HUES64 (cell line): ENCODE data around the gene PEX11G.
"Not testable (repeated sequence)": the region's sequence is repeated elsewhere in the genome, so short reads cannot be mapped to it uniquely, and the experiment has no call there.

Source experiments
- H3K27ac ChIP-seq: 2 replicates; pipeline ENCODE4 v1.7.0; 2013; ENCODE audit warnings: low read depth, low read length, inconsistent platforms
- H3K27me3 ChIP-seq: 2 replicates; pipeline ENCODE4 v1.6.1; 2013; ENCODE audit warnings: mild to moderate bottlenecking, low read length; ENCODE audit not compliant: insufficient read depth
- H3K36me3 ChIP-seq: 2 replicates; pipeline ENCODE4 v1.6.1; 2013; ENCODE audit warnings: mild to moderate bottlenecking, low read length; ENCODE audit not compliant: insufficient read depth
- H3K4me1 ChIP-seq: 2 replicates; pipeline ENCODE4 v1.6.1; 2013; ENCODE audit warnings: mild to moderate bottlenecking, low read length, moderate library complexity; ENCODE audit not compliant: insufficient read depth
- H3K4me3 ChIP-seq: 2 replicates; pipeline ENCODE4 v1.5.1; 2013; ENCODE audit warnings: mild to moderate bottlenecking, low read length, moderate library complexity
- H3K9ac ChIP-seq: 2 replicates; pipeline ENCODE4 v1.6.1; 2013; ENCODE audit warnings: mild to moderate bottlenecking, low read depth, low read length
- H3K9me3 ChIP-seq: 2 replicates; pipeline ENCODE4 v1.6.1; 2013; ENCODE audit warnings: low read depth, low read length; ENCODE audit not compliant: insufficient read depth
- WGBS: fragments of 150-250, 120-280 bp; methylation state at CpG from one replicate; pipeline ENCODE4 v1.1.7; 2013; ENCODE audit warnings: missing lambda C conversion rate; 5-methylcytosine and 5-hydroxymethylcytosine counted together

PEX11G gene

GRCh38 chr19:7456964-7457541 is 31.8 kb downstream of the PEX11G start:
- H3K9ac ChIP-seq, result no peak overlapping the region
- peaks cover 14% of the 10 kb centered on the region for H3K9me3 ChIP-seq
- no peak overlapping the region for H3K27ac ChIP-seq
- H3K4me3 ChIP-seq, result no peak overlapping the region
- no peaks in the 10 kb centered on the region for H3K4me1 ChIP-seq
- WGBS, result 94% methylated on average over 9 of the region's 11 CpGs
- H3K36me3 ChIP-seq, result peaks cover 57% of the 10 kb centered on the region
- H3K27me3 ChIP-seq, result no peaks in the 10 kb centered on the region

- H3K9ac ChIP-seq, result no peak overlapping the region
- H3K4me1 ChIP-seq, result no peaks in the 10 kb centered on the region
- H3K27ac ChIP-seq, result no peak overlapping the region
- H3K27me3 ChIP-seq, result no peaks in the 10 kb centered on the region
- H3K9me3 ChIP-seq, result peaks cover 17% of the 10 kb centered on the region
- H3K36me3 ChIP-seq, result peaks cover 65% of the 10 kb centered on the region
- H3K4me3 ChIP-seq, result no peak overlapping the region
- WGBS, result 92% methylated on average over 14 of the region's 14 CpGs
These were observed 33.1 kb downstream of the PEX11G start for GRCh38 chr19:7455600-7456296.

- Histone ChIP-seq H3K9ac (no peak overlapping the region), H3K4me3 (no peak overlapping the region), H3K4me1 (no peaks in the 10 kb centered on the region), H3K27ac (no peak overlapping the region), H3K9me3 (peaks cover 24% of the 10 kb centered on the region), H3K27me3 (no peaks in the 10 kb centered on the region), H3K36me3 (peaks cover 68% of the 10 kb centered on the region)
- 95% methylated on average over 8 of the region's 8 CpGs for WGBS
These were observed 33.8 kb downstream of the PEX11G start for GRCh38 chr19:7454998-7455397.

DNA sequence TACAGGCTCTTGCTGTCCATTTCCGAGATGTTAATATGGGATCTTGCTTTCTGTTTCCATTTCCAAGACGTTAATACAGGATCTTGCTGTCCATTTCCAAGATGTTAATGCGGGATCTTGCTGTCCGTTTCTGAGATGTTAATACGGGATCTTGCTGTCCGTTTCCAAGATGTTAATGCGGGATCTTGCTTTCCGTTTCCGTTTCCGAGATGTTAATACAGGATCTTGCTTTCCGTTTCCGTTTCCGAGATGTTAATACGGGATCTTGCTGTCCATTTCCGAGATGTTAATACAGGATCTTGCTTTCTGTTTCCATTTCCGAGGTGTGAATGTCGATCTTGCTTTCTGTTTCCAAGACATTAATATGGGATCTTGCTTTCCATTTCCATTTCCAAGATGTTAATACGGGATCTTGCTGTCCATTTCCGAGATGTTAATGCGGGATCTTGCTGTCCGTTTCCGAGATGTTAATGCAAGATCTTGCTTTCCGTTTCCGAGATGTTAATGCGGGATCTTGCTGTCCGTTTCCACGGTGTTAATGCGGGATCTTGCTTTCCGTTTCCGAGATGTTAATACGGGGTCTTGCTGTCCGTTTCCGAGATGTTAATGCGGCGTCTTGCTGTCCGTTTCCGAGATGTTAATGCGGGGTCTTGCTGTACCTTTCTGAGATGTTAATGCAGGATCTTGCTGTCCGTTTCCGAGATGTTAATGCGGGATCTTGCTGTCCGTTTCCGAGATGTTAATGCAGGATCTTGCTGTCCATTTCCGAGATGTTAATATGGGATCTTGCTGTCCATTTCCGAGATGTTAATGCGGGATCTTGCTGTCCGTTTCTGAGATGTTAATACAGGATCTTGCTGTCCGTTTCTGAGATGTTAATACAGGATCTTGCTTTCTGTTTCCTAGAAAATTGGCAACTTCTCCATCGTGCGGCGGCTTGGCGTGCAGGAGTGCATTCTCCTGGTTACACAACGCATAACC is 38.3 kb downstream of the PEX11G start:
- no peak overlapping the region for H3K9ac ChIP-seq

DNA sequence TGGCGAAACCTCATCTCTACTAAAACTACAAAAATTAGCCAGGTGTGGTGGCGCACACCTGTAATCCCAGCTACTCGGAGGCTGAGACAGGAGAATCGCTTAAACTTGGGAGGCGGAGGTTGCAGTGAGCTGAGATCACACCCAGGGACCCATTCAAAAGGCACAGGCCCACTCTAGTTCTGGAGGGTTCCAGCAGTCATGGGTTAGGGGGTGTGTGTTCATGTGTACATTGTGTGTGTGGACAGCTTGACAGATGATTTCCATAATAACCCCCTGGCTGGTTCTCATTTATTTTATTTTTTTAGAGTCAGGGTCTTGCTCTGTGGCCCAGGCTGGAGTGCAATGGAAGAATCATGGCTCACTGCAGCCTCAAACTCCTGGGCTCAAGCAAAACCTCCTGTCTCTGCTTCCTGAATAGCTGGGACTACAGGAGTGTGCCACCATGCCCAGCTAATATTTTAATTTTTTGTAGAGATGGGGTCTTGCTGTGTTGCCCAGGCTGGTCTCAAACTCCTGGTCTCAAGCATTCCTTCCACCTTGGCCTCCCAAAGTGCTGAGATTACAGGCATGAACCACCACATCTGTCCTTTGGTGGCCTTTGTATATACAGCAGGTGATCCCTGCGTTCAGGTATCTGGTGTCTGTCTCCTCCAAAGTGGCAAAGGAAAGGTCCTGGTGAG is 39.3 kb downstream of the PEX11G start:
- Histone ChIP-seq H3K9me3 (peaks cover 20% of the 10 kb centered on the region), H3K36me3 (peaks cover 71% of the 10 kb centered on the region)
- WGBS, result 95% methylated on average over 6 of the region's 6 CpGs
- H3K27me3 ChIP-seq, H3K27ac ChIP-seq, H3K4me3 ChIP-seq, H3K4me1 ChIP-seq, H3K9ac ChIP-seq: not testable (repeated sequence)

More for the DNA sequence above, 38.3 kb downstream of the PEX11G start:
- no peaks in the 10 kb centered on the region for H3K27me3 ChIP-seq
- H3K4me1 ChIP-seq, result no peaks in the 10 kb centered on the region
- peaks cover 24% of the 10 kb centered on the region for H3K9me3 ChIP-seq
- H3K4me3 ChIP-seq, result no peak overlapping the region
- 85% methylated on average over 53 of the region's 53 CpGs for WGBS
- H3K27ac ChIP-seq, result no peak overlapping the region
- H3K36me3 ChIP-seq, result peaks cover 69% of the 10 kb centered on the region

DNA sequence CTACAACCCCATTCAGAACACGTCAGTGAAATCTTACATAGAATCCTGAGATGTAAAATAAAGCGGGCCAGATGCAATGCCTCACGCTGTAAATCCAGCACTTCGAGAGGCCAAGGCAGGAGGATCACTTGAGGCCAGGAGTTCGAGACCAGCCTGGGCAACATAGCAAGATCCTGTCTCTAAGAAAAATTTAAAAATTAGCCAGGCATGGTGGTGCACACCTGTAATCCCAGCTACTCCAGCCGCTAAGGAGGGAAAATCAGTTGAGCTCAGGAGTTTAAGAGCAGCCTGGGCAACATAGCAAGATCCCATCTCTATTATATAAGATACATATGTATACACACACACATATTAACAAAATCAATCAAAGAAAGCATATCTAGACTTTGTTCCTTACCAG is 41.2 kb downstream of the PEX11G start:
- WGBS, result 97% methylated on average over 6 of the region's 6 CpGs
- H3K36me3 ChIP-seq, result peaks cover 68% of the 10 kb centered on the region
- no peak overlapping the region for H3K4me3 ChIP-seq
- no peak overlapping the region for H3K9ac ChIP-seq
- H3K27ac ChIP-seq, result no peak overlapping the region
- no peaks in the 10 kb centered on the region for H3K4me1 ChIP-seq
- H3K9me3 ChIP-seq, result peaks cover 10% of the 10 kb centered on the region
- H3K27me3 ChIP-seq, result no peaks in the 10 kb centered on the region

DNA sequence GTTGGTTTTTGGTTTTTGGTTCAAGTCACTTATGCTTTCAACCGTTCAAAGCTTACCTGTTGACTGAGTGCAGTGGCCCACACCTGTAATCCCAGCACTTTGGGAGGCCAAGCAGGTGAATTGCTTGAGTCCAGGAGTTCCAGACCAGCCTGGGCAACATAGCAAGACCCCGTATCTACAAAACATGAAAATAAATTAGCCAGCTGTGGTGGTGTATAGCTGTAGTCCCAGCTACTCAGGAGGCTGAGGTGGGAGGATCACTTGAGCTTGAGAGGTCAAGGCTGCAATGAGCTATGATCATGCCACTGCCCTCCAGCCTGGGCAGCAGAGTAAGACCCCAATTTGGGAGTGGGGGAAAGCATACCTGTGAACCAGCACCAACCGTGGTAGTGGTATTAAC is 43.7 kb downstream of the PEX11G start:
- H3K4me3 ChIP-seq, result no peak overlapping the region
- H3K27me3 ChIP-seq, result no peaks in the 10 kb centered on the region
- no peaks in the 10 kb centered on the region for H3K4me1 ChIP-seq
- no peak overlapping the region for H3K27ac ChIP-seq
- no peak overlapping the region for H3K9ac ChIP-seq
- peaks cover 68% of the 10 kb centered on the region for H3K36me3 ChIP-seq
- WGBS, result 93% methylated on average over 3 of the region's 3 CpGs
- H3K9me3 ChIP-seq, result peaks cover under 1% of the 10 kb centered on the region

DNA sequence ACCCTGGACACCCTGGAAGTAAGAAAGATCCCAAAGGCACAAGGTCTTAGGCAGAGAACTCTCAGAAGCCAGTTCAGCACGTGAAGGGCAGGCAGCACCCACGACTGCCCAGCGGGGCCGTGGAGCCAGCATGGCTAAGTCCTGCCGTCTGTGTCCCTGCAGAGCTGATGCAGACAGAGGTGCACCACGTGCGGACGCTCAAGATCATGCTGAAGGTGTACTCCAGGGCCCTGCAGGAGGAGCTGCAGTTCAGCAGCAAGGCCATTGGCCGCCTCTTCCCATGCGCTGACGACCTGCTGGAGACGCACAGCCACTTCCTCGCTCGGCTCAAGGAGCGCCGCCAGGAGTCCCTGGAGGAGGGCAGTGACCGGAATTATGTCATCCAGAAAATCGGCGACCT is 44.8 kb downstream of the PEX11G start:
- no peak overlapping the region for H3K9ac ChIP-seq
- H3K27ac ChIP-seq, result no peak overlapping the region
- WGBS, result 94% methylated on average over 19 of the region's 19 CpGs
- H3K9me3 ChIP-seq, result no peaks in the 10 kb centered on the region
- no peaks in the 10 kb centered on the region for H3K4me1 ChIP-seq
- H3K36me3 ChIP-seq, result peaks cover 58% of the 10 kb centered on the region
- no peaks in the 10 kb centered on the region for H3K27me3 ChIP-seq
- no peak overlapping the region for H3K4me3 ChIP-seq

GRCh38 chr19:7442423-7442822 is 46.4 kb downstream of the PEX11G start:
- no peaks in the 10 kb centered on the region for H3K9me3 ChIP-seq
- H3K4me3 ChIP-seq, result no peak overlapping the region
- H3K27ac ChIP-seq, result no peak overlapping the region
- H3K36me3 ChIP-seq, result peaks cover 45% of the 10 kb centered on the region
- no peaks in the 10 kb centered on the region for H3K4me1 ChIP-seq
- H3K27me3 ChIP-seq, result no peaks in the 10 kb centered on the region
- no peak overlapping the region for H3K9ac ChIP-seq
- WGBS, result 97% methylated on average over 9 of the region's 9 CpGs

DNA sequence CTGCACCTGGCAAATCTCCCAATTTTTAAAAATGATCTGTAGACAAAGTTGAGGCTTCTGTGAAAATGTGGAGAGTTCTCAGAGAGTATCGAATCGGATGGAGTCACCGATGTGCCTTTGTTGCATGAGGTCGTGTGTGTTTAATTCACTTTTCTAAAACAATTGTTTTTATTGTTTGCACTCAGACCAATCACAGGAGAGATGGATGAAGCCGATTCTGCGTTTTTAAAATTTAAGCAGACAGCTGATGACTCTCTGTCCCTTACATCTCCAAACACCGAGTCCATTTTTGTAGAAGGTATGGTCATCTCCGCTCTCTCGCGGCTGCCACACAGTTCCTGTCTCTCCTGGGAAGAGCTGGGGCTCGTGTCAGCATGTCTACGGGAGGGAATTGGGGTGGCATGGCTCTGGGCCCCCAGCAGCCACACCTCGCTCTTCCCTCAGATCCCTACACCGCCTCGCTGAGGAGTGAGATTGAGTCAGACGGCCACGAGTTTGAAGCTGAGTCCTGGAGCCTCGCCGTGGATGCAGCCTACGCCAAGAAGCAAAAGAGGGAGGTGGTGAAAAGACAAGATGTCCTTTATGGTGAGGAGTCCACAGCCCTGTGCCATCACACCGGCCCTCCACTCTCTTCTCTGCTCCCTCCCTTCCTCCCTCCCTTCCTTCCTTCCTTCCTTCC is 47.2 kb downstream of the PEX11G start:
- Histone ChIP-seq H3K9ac (no peak overlapping the region), H3K4me1 (no peaks in the 10 kb centered on the region), H3K27ac (no peak overlapping the region), H3K27me3 (no peaks in the 10 kb centered on the region), H3K36me3 (peaks cover 42% of the 10 kb centered on the region), H3K9me3 (no peaks in the 10 kb centered on the region), H3K4me3 (no peak overlapping the region)
- WGBS, result 94% methylated on average over 21 of the region's 21 CpGs
